Endometrial microvascular endothelial cells (primary cell): ENCODE measurements around the gene SON. TPM values are rescaled to one million over a fixed set of nuclear protein-coding genes. Genes with fewer than 3 reads are reported as not detected.
"Not testable (repeated sequence)": the region's sequence is repeated elsewhere in the genome, so short reads cannot be mapped to it uniquely, and the experiment has no call there.

Experiments used
- in situ Hi-C: cut with HindIII; loops from 2 replicates; pipeline ENCODE4 v1.10.0; 2017; ENCODE audit warnings: low sequenced_read_pairs, low pct_unique_long_range_greater_than_20kb; ENCODE audit errors: inconsistent ontology term
- total RNA-seq: library from RNA; depleted of rRNA; stranded (reverse); fragments of >200 nt; gene quantifications from one replicate; pipeline ENCODE4 v1.2.3, GENCODE V29; 2015; ENCODE audit errors: inconsistent ontology term

SON gene
- total RNA-seq, 1 donor from 2014 or later, result 130 TPM

GRCh38 chr21:33560965-33561364 is 18.1 kb downstream of the SON start:
- in situ Hi-C loops, result no loop called here

GRCh38 chr21:33561373-33561772 is 18.5 kb downstream of the SON start:
- in situ Hi-C loops, result no loop called here

DNA sequence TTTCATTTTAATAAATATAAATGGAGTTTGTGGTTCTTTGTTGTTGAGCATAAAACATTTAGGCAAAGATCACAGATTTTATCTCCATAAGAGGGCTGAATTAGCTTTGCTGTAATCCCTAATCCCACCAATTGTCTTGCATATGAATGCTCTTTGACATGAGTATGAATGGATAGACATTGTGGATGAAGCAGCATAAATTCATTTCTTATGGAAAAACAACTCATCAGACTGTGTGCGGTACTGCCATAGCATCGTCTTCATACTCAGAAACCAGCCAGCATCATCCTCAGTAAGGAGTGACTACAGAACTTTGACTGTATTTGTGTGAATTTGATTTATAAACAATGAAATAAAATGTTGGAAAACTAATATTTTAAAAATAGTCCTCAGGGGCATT is 19.6 kb downstream of the SON start:
- in situ Hi-C loops, result no loop called here

DNA sequence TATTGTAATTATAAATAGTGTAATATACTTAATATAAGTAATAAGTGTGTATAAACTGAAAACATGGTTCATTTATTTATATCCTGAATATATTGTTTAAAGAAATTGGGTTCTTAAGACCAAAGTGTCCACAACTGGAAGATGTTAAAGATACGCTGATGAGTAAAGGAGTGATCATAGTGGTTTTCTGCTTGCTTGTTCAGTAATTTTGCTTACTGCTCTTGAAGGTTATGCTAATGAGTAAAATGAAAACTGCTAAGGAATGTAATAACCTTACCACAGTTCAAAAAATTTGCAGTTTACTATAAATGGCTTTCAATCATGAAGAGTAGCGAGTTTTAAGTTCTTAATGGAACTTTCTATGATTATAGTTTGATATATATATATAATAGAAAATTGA is 23.7 kb downstream of the SON start:
- in situ Hi-C loops, result no loop called here

- in situ Hi-C loops, result no loop called here
Measured at GRCh38 chr21:33567914-33568313, 25.1 kb downstream of the SON start.

GRCh38 chr21:33568448-33568847 is 25.6 kb downstream of the SON start:
- in situ Hi-C loops, result no loop called here

- in situ Hi-C loops, result no loop called here
Measured at GRCh38 chr21:33569991-33570390, 27.2 kb downstream of the SON start.

DNA sequence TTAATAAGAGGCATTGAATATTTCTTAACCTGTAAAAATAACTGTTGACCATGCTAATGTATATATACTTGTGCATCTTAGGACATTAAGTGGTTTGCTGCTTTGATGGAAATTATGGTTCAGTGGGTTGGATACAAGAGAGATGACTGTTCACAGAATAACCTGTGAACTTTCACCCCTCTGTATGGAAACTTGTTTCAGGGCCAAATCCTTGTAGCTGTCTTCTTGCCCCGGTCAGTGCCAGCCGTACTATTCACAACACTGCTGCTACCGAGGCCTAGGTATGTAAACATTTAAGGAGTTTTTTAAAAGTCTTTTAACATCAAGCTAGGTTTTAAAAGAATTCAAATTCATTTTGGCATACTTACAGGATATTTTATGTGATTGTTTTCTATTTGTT is 29.5 kb downstream of the SON start:
- in situ Hi-C loops, result no loop called here

DNA sequence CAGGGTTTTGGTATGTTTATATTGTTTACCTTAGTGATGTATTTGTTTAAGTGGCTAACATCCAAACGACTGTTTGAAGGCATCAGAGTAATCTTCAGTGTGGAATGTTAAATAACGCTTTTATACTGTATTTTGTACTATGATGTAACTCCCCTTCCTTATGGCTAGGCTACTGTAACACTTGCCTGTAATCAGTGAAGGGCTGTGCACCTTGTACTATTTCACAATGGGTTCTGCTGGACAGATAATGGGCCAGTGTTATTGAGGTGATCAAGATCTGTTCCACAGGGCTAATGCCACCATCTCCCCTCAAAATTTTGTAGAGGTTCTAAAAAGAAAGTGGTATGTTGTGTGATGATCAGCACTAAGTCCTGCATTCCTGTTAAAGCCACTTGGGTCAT is 33.9 kb downstream of the SON start:
- in situ Hi-C loops, result not testable (repeated sequence)

DNA sequence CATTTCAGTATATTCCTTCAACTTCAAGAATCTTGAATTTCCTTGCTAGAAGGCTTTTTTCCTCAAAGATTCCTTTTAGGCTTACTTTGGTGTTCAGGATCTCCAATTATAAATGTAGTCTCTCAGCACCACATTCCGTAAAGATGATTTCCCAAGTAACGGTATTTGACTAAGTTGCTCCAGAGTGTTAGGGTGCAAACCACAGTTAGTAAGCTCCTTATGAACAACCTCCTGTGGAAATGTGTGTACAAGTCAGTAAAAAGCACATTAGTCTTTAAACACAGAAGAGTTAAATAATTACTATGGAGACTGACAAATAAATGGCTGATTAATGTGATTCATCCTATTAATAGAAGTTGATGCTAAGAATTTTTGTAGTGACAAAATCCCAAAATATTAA is 35.4 kb downstream of the SON start:
- in situ Hi-C loops, result no loop called here

DNA sequence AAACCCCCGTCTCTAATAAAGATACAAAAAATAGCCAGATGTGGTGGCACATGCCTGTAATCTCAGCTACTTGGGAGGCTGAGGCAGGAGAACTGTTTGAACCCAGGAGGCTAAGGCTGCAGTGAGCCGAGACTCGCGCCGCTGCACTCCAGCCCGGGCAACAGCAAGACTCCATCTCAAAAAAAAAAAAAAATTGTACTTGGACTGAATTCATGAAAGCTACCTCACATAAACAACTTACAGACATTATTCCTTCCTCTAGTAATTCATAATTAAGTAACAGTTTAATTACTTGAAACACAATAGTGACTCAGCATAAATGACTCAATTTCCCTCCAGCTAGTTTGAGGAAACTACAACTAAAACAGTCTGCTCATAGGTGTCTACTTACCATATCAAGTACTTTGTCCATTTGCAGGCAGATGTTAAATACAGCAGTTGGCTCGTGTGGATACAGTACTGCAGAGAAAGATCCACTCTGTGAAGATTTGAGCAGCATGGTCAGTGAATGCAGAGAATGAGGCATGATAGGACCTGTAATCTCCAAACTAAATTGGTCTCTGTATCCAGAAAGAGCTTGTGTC is 36.2 kb downstream of the SON start:
- in situ Hi-C loops, result no loop called here

DNA sequence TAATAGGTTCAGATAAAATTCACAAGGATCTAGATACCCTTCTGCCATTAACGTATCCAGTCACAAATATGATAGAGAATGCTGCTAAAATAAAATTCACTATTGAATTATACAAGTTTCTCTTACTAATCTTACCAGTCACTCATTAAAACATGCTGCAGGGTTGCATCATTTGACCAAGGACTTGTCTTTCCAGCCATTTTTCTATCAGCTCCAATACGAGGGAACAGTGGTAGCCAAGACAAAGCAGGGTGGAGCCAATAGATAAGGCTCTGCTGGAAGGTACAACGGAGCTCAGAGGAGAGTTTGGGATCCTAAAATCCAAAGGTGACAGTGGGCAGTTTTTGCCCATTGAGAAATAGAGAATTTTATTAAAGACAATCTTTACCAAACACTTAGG is 41.6 kb downstream of the SON start:
- in situ Hi-C loops, result no loop called here

GRCh38 chr21:33586927-33587326 is 44.1 kb downstream of the SON start:
- in situ Hi-C loops, result no loop called here

DNA sequence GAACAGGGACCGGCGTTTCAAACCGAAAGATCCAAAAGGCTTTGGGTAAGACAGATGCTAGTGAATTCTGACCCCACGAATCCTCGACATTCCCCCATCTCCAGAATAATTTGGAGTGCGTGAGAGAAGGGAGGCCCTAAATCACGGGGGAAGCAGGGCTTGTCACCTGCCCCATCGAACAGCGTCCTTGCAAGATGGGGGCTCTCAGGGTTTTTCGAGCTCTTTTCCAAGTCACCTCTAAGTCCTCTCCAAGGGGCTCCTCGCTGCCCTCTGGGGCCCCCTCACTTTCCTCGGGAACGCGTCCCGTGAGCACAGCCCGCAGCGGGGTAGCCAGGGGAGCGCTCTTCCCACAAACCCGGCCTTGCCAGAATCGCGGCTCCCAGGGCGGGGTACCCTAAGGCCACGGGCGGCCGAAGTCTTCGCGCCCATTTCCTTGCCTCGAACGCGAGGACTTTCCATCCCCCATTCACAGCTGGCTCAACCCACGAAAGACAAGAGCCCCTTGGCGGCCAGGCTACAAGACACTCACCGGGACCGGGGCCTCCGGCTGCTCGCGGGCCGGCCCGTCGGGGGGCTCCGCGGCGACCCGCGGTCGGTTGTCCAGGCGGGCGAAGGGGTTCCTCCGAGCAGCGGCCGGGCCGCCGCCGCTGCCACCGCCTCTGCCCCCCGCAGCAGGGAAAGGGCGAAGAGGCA is 45.1 kb downstream of the SON start:
- in situ Hi-C loops, result no loop called here

- in situ Hi-C loops, result no loop called here
Measured at GRCh38 chr21:33588485-33589335, 45.9 kb downstream of the SON start, which contains the start of gene DONSON. Gene DONSON, minus strand, starts transcription at chr21:33588684. Its CDS starts 43 bp downstream, at chr21:33588641.

GRCh38 chr21:33598051-33598450 is 55.2 kb downstream of the SON start:
- in situ Hi-C loops, result no loop called here

GRCh38 chr21:33608559-33608958 is 65.7 kb downstream of the SON start:
- in situ Hi-C loops, result no loop called here

DNA sequence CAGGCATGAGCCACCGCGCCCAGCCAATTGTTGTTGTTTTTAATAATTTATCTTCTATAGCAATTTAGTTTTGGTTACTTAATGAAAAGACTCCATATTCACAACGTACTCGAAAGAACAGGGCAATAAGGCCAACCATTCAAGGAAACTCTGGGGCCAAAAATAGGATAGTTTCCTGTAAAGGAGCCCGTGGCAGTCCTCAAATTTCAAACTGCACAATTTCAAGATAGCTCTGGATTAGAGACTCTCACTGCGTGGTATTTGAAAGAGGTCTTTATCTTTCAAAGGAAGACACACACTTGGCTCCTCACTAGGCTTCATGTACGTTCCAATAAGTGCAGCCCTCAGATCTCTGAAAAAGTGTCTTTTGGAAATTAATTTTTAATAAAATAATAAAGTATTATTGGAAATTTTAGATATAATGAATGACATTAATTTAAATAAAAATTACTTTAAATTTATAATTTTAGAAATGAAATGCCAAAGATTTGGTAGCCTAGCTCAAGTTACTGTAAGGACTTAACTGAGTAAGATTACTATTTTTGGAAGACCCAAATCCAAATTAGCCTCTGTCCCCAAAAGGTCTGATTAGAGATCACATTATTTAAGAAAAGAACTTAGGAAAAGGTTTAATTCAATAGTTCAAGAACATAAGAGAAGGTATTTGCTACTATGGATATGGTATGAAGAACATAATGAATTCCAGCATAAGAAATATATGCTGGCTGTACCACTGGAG is 68.3 kb downstream of the SON start:
- in situ Hi-C loops, result no loop called here

- in situ Hi-C loops, result not testable (repeated sequence)
Measured at GRCh38 chr21:33617565-33617964, 74.7 kb downstream of the SON start.
